SH-SY5Y (cell line): ENCODE data around the gene NAPEPLD.

ENCODE experiments used
- GATA2 ChIP-seq: IDR thresholded peaks from 2 replicates; pipeline ENCODE4 v1.6.1; 2011; ENCODE audit warnings: mild to moderate bottlenecking, low read depth, low read length
- GATA3 ChIP-seq: IDR thresholded peaks from 2 replicates; pipeline ENCODE4 v1.6.1; 2011; ENCODE audit warnings: low read depth, mild to moderate bottlenecking, low read length, moderate library complexity

NAPEPLD gene

GRCh38 chr7:103068414-103069403 lies 80.2 kb downstream of the NAPEPLD start:
- TF ChIP-seq GATA3 (no peak), GATA2 (no peak)

DNA sequence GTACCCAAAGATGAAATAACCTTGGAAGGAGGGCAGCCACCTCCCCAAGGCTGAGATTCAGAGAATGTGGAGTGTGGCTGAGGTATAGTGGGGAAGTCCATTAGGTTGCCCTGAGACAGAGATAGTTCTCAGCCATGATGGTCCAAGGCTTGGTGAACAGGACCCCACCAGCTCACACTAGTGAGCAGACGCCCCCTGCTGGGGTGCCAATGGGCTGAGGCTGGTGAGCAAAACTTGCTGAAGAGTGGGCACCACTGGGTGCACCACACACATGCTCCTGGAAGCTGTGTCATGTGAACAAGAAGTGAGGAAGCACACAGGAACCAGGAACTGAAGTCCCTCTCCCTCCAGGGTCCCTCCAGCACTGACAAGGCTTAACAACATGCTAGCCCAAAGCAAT lies 83.2 kb downstream of the NAPEPLD start:
- TF ChIP-seq GATA3 = no peak
- TF ChIP-seq GATA2 = no peak

DNA sequence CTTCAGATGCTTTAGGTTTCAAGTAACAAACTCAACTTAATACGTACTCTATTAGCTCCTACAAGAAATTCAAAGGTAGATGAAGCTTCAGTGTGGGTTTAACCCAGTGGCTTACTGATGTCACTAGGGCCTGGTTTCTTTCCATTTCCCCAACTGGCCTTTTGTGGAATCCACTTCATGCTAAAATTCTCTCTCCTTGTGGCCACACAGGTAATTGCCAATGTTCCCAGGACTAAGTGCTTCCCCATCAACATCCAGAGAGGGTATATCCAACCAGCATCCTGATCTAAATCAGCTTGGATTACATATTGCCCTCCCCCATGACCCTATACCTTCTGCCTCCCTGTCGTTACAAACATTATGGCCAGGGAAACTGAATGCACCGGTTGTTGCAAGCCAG lies 85.0 kb downstream of the NAPEPLD start:
- TF ChIP-seq GATA2 = no peak
- no peak for TF ChIP-seq GATA3

GRCh38 chr7:103059471-103059870 lies 89.4 kb downstream of the NAPEPLD start:
- TF ChIP-seq GATA2 (no peak), GATA3 (no peak)

DNA sequence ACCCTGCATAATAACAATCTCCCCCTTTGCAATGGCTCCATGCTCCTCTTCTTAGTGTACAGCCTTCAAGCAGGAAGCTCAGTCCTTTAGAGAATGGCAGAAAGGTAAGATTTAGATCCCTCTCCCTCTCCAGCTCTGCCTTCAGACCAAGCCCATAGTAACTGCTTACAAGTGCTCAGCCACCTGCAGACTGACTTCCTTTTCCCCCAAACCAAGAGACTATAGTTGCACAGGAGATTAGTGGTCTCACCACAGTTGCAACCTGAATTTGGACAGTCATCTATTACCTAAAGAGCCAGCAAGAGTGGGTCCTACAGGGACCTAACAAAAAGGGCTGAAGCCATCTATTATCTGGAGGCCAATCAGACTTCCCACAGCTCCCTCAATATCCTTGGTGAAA lies 90.8 kb downstream of the NAPEPLD start:
- TF ChIP-seq GATA2 = no peak
- TF ChIP-seq GATA3 = no peak

DNA sequence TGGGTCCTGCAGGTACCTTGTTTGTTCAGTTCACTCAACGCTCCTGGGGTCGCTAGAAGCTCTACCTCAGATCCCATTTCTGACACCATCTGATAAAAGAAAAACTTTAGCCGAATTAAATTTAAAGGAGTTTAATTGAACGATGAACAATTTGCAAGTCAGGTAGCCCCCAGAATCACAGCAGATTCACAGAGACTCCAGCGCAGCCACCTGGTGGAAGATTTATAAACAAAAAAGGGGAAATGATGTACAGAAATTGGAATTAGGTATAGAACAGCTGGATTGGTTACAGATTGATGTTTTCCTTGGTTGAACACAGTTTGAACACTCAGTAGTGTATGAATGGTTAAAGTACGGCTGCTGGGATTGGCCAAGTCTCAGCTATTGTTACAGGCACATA lies 97.4 kb downstream of the NAPEPLD start:
- TF ChIP-seq GATA2 = no peak
- TF ChIP-seq GATA3 = no peak
